ENCODE data around the gene PHF20. TPM values are rescaled to one million over a fixed set of nuclear protein-coding genes. Genes with fewer than 3 reads are reported as not detected.

Gene PHF20
- total and polyA plus RNA-seq, 2 experiments from 2014 or later = 23.3 to 35.4 TPM

GRCh38 chr20:35734374-35734773 is 37.4 kb upstream of the PHF20 start:
- Histone ChIP-seq H3K27ac (peak overlapping the region; percentile 9), H2AFZ (no peak overlapping the region), H3K4me1 (ENCODE audit: insufficient read depth) (peaks cover 67% of the 10 kb centered on the region), H3F3A (ENCODE audit: insufficient read depth) (peaks cover 72% of the 10 kb centered on the region), H3K36me3 (ENCODE audit: low read depth) (peaks cover 94% of the 10 kb centered on the region), H3K79me2 (ENCODE audit: insufficient read depth) (peaks cover 100% of the 10 kb centered on the region), H3K9me3 (ENCODE audit: low read depth) (no peaks in the 10 kb centered on the region), H3K9me2 (ENCODE audit: insufficient read depth) (no peaks in the 10 kb centered on the region), H3K27me3 (replicated peaks; ENCODE audit: insufficient read depth) (no peaks in the 10 kb centered on the region), H3K4me2 (ENCODE audit: unreplicated experiment) (peak overlapping the region; percentile 39), H4K20me1 (ENCODE audit: insufficient read depth) (peaks cover 65% of the 10 kb centered on the region), H3K9ac (peak overlapping the region; percentile 46), H3K4me3 (no peak overlapping the region)
- TF ChIP-seq EZH2phosphoT487 (IDR thresholded peaks at IDR 0.05; ENCODE audit: insufficient read depth, low read depth) (no peak), EZH2 (IDR thresholded peaks at IDR 0.05; ENCODE audit: insufficient read depth, poor library complexity, severe bottlenecking) (no peak)
- in situ Hi-C loops (cut with MboI) = no loop called here
- DNase-seq = no peak

- 68 to 72% methylated on average over 4 of the region's 4 CpGs for WGBS, 2 experiments (ENCODE audit: low coverage in 1 of 2, low lambda C conversion rate in 2 of 2, missing lambda C conversion rate in 2 of 2)
- in situ Hi-C loops (cut with MboI) = no loop called here
Measured at GRCh38 chr20:35734777-35735649, 36.8 kb upstream of the PHF20 start.

GRCh38 chr20:35735826-35736470 is 35.9 kb upstream of the PHF20 start:
- in situ Hi-C loops (cut with MboI) = no loop called here
- DNase-seq = peak; percentile 56
- H3K9me2 ChIP-seq (ENCODE audit: insufficient read depth) = no peaks in the 10 kb centered on the region
- peak overlapping the region; percentile 46 for H3K9ac ChIP-seq
- WGBS, 2 experiments (ENCODE audit: low coverage in 1 of 2, low lambda C conversion rate in 2 of 2, missing lambda C conversion rate in 2 of 2) = 40 to 47% methylated on average over 7 of the region's 7 CpGs
- TF ChIP-seq EZH2 (IDR thresholded peaks at IDR 0.05; ENCODE audit: insufficient read depth, poor library complexity, severe bottlenecking) = no peak
- TF ChIP-seq EZH2phosphoT487 (IDR thresholded peaks at IDR 0.05; ENCODE audit: insufficient read depth, low read depth) = no peak
- no peaks in the 10 kb centered on the region for H3K27me3 ChIP-seq (replicated peaks; ENCODE audit: insufficient read depth)
- no peaks in the 10 kb centered on the region for H3K9me3 ChIP-seq (ENCODE audit: low read depth)
- peaks cover 70% of the 10 kb centered on the region for H3F3A ChIP-seq (ENCODE audit: insufficient read depth)
- H3K4me2 ChIP-seq (ENCODE audit: unreplicated experiment) = peak overlapping the region; percentile 39
- peaks cover 62% of the 10 kb centered on the region for H3K4me1 ChIP-seq (ENCODE audit: insufficient read depth)
- H3K79me2 ChIP-seq (ENCODE audit: insufficient read depth) = peaks cover 100% of the 10 kb centered on the region
- peaks cover 92% of the 10 kb centered on the region for H3K36me3 ChIP-seq (ENCODE audit: low read depth)
- H4K20me1 ChIP-seq (ENCODE audit: insufficient read depth) = peaks cover 61% of the 10 kb centered on the region
- peak overlapping the region; percentile 38 for H3K27ac ChIP-seq
- no peak overlapping the region for H2AFZ ChIP-seq
- peak overlapping the region; percentile 41 for H3K4me3 ChIP-seq

More at GRCh38 chr20:35734777-35735649, 36.8 kb upstream of the PHF20 start:
- Histone ChIP-seq H3K4me2 (ENCODE audit: unreplicated experiment) (peak overlapping the region; percentile 39), H3K27ac (peak overlapping the region; percentile 38), H3K4me1 (ENCODE audit: insufficient read depth) (peaks cover 66% of the 10 kb centered on the region), H2AFZ (no peak overlapping the region), H3F3A (ENCODE audit: insufficient read depth) (peaks cover 72% of the 10 kb centered on the region), H3K36me3 (ENCODE audit: low read depth) (peaks cover 94% of the 10 kb centered on the region), H3K9me2 (ENCODE audit: insufficient read depth) (no peaks in the 10 kb centered on the region), H3K9me3 (ENCODE audit: low read depth) (no peaks in the 10 kb centered on the region), H3K27me3 (replicated peaks; ENCODE audit: insufficient read depth) (no peaks in the 10 kb centered on the region), H4K20me1 (ENCODE audit: insufficient read depth) (peaks cover 64% of the 10 kb centered on the region), H3K4me3 (peak overlapping the region; percentile 41), H3K79me2 (ENCODE audit: insufficient read depth) (peaks cover 100% of the 10 kb centered on the region), H3K9ac (peak overlapping the region; percentile 46)
- DNase-seq = no peak
- no peak for TF ChIP-seq EZH2 (IDR thresholded peaks at IDR 0.05; ENCODE audit: insufficient read depth, poor library complexity, severe bottlenecking)
- no peak for TF ChIP-seq EZH2phosphoT487 (IDR thresholded peaks at IDR 0.05; ENCODE audit: insufficient read depth, low read depth)

GRCh38 chr20:35737865-35738333 is 33.9 kb upstream of the PHF20 start:
- peaks cover 56% of the 10 kb centered on the region for H3K4me1 ChIP-seq (ENCODE audit: insufficient read depth)
- H2AFZ ChIP-seq = no peak overlapping the region
- WGBS, 2 experiments (ENCODE audit: low coverage in 1 of 2, low lambda C conversion rate in 2 of 2, missing lambda C conversion rate in 2 of 2) = 91 to 96% methylated on average over 14 to 15 of the region's 15 CpGs
- peak overlapping the region; percentile 96; the same call in 1 of the 2 replicates for H3K27ac ChIP-seq
- 0 out of 2 replicates have a peak overlapping the region, but pooled peaks have one; percentile 98 for H3K9ac ChIP-seq
- TF ChIP-seq EZH2phosphoT487 (IDR thresholded peaks at IDR 0.05; ENCODE audit: insufficient read depth, low read depth) = no peak
- TF ChIP-seq EZH2 (IDR thresholded peaks at IDR 0.05; ENCODE audit: insufficient read depth, poor library complexity, severe bottlenecking) = no peak
- H3K4me3 ChIP-seq = peak overlapping the region; percentile 93
- DNase-seq = no peak
- peaks cover 55% of the 10 kb centered on the region for H3F3A ChIP-seq (ENCODE audit: insufficient read depth)
- peaks cover 52% of the 10 kb centered on the region for H4K20me1 ChIP-seq (ENCODE audit: insufficient read depth)
- H3K27me3 ChIP-seq (replicated peaks; ENCODE audit: insufficient read depth) = no peaks in the 10 kb centered on the region
- in situ Hi-C loops (cut with MboI) = no loop called here
- peaks cover 94% of the 10 kb centered on the region for H3K79me2 ChIP-seq (ENCODE audit: insufficient read depth)
- H3K36me3 ChIP-seq (ENCODE audit: low read depth) = peaks cover 73% of the 10 kb centered on the region
- no peaks in the 10 kb centered on the region for H3K9me3 ChIP-seq (ENCODE audit: low read depth)
- no peak overlapping the region for H3K4me2 ChIP-seq (ENCODE audit: unreplicated experiment)
- no peaks in the 10 kb centered on the region for H3K9me2 ChIP-seq (ENCODE audit: insufficient read depth)
